Spinal cord (tissue), 10 donors: ENCODE measurements around the gene BCAS3. TPM values are rescaled to one million over a fixed set of nuclear protein-coding genes. Genes with fewer than 3 reads are reported as not detected.

Experiments used
- DNase-seq, 6 donors: peaks; one replicate each; pipeline versions ENCODE4 v3.0.0 to v3.0.0-alpha.2; 2013 to 2015; ENCODE audit warnings: low spot score in 6 of 6, low read depth in 4 of 6
- H3K27ac ChIP-seq: one replicate; pipeline ENCODE4 v1.5.1; 2013; ENCODE audit warnings: low read depth, low read length, control low read depth
- H3K27me3 ChIP-seq: one replicate; pipeline ENCODE4 v1.6.1; 2013; ENCODE audit warnings: low read length; ENCODE audit not compliant: control insufficient read depth, insufficient read depth
- H3K36me3 ChIP-seq: one replicate; pipeline ENCODE4 v1.6.1; 2013; ENCODE audit warnings: low read length; ENCODE audit not compliant: control insufficient read depth, insufficient read depth
- H3K4me1 ChIP-seq: one replicate; pipeline ENCODE4 v1.6.1; 2013; ENCODE audit warnings: low read length; ENCODE audit not compliant: control insufficient read depth, insufficient read depth
- H3K4me3 ChIP-seq: one replicate; pipeline ENCODE4 v1.5.1; 2013; ENCODE audit warnings: low read depth, low read length, control low read depth
- H3K9me3 ChIP-seq: one replicate; pipeline ENCODE4 v1.6.1; 2013; ENCODE audit warnings: low read length; ENCODE audit not compliant: control insufficient read depth, insufficient read depth
- WGBS: methylation state at CpG from one replicate; pipeline ENCODE4 v1.1.5; 2013; ENCODE audit warnings: missing lambda C conversion rate; ENCODE audit not compliant: insufficient coverage; 5-methylcytosine and 5-hydroxymethylcytosine counted together
- polyA plus RNA-seq, 2 donors: library from polyadenylated mRNA; unstranded; fragments of 120-200 nt; gene quantifications; one replicate each; pipeline ENCODE4 v1.2.1, GENCODE V29; 2013; ENCODE audit not compliant: insufficient read length in 2 of 2
- total RNA-seq, 2 donors: library from RNA; depleted of rRNA in 1 of 2; stranded (reverse); fragments of 120-200 nt in 1 of 2; fragments of >200 nt in 1 of 2; gene quantifications; one replicate each; pipeline versions ENCODE4 v1.2.3 to v1.2.4, GENCODE V29; 2013 to 2014
- donor health status: healthy.

The BCAS3 gene
- total and polyA plus RNA-seq, 4 donors: 20.5 to 53.4 (median 25.7) TPM

- DNase-seq: no peak
- Histone ChIP-seq H3K9me3 (no peaks in the 10 kb centered on the region), H3K36me3 (peaks cover 16% of the 10 kb centered on the region), H3K27ac (no peak overlapping the region), H3K27me3 (no peaks in the 10 kb centered on the region), H3K4me3 (no peak overlapping the region), H3K4me1 (no peaks in the 10 kb centered on the region)
Measured at GRCh38 chr17:60695960-60696359, 18.3 kb downstream of the BCAS3 start.

GRCh38 chr17:60699090-60699489, 21.4 kb downstream of the BCAS3 start:
- no peaks in the 10 kb centered on the region for H3K4me1 ChIP-seq
- no peak for DNase-seq
- no peak overlapping the region for H3K4me3 ChIP-seq
- peaks cover 10% of the 10 kb centered on the region for H3K36me3 ChIP-seq
- no peak overlapping the region for H3K27ac ChIP-seq
- WGBS: 100% methylated on average over 1 of the region's 3 CpGs
- H3K27me3 ChIP-seq: no peaks in the 10 kb centered on the region
- H3K9me3 ChIP-seq: no peaks in the 10 kb centered on the region

- Histone ChIP-seq H3K4me1 (no peaks in the 10 kb centered on the region), H3K4me3 (no peak overlapping the region), H3K27me3 (no peaks in the 10 kb centered on the region), H3K36me3 (peaks cover 2% of the 10 kb centered on the region), H3K9me3 (no peaks in the 10 kb centered on the region), H3K27ac (no peak overlapping the region)
- no peak for DNase-seq
- no CpG with 5 or more reads among the region's 3 CpGs for WGBS
Measured at GRCh38 chr17:60704170-60704569, 26.5 kb downstream of the BCAS3 start.

GRCh38 chr17:60712675-60713074, 35.0 kb downstream of the BCAS3 start:
- 80% methylated on average over 2 of the region's 2 CpGs for WGBS

GRCh38 chr17:60713608-60714007, 36.0 kb downstream of the BCAS3 start:
- WGBS: 95% methylated on average over 2 of the region's 2 CpGs
- no peak for DNase-seq
- H3K9me3 ChIP-seq: no peaks in the 10 kb centered on the region
- no peaks in the 10 kb centered on the region for H3K27me3 ChIP-seq
- H3K36me3 ChIP-seq: peaks cover 7% of the 10 kb centered on the region
- no peaks in the 10 kb centered on the region for H3K4me1 ChIP-seq
- H3K27ac ChIP-seq: no peak overlapping the region
- no peak overlapping the region for H3K4me3 ChIP-seq

More at GRCh38 chr17:60712675-60713074, 35.0 kb downstream of the BCAS3 start:
- Histone ChIP-seq H3K4me1 (no peaks in the 10 kb centered on the region), H3K27me3 (no peaks in the 10 kb centered on the region), H3K36me3 (peaks cover 7% of the 10 kb centered on the region), H3K9me3 (no peaks in the 10 kb centered on the region), H3K27ac (no peak overlapping the region), H3K4me3 (no peak overlapping the region)
- DNase-seq: no peak

GRCh38 chr17:60716766-60717165, 39.1 kb downstream of the BCAS3 start:
- Histone ChIP-seq H3K27me3 (no peaks in the 10 kb centered on the region), H3K27ac (no peak overlapping the region), H3K4me1 (no peaks in the 10 kb centered on the region), H3K36me3 (no peaks in the 10 kb centered on the region), H3K9me3 (no peaks in the 10 kb centered on the region), H3K4me3 (no peak overlapping the region)
- DNase-seq: no peak
- WGBS: 100% methylated on average over 1 of the region's 1 CpG

- H3K27ac ChIP-seq: no peak overlapping the region
- no peaks in the 10 kb centered on the region for H3K9me3 ChIP-seq
- H3K27me3 ChIP-seq: no peaks in the 10 kb centered on the region
- WGBS: 93% methylated on average over 8 of the region's 9 CpGs
- no peak overlapping the region for H3K4me3 ChIP-seq
- H3K36me3 ChIP-seq: no peaks in the 10 kb centered on the region
- no peak for DNase-seq
- no peaks in the 10 kb centered on the region for H3K4me1 ChIP-seq
Measured at GRCh38 chr17:60717814-60718213, 40.2 kb downstream of the BCAS3 start.

GRCh38 chr17:60720763-60721531, 43.3 kb downstream of the BCAS3 start:
- 0% methylated on average over 3 of the region's 5 CpGs for WGBS
- DNase-seq: peak; percentile 42 to 91 (median 60)

GRCh38 chr17:60724647-60725046, 47.0 kb downstream of the BCAS3 start:
- H3K4me3 ChIP-seq: no peak overlapping the region
- no peak overlapping the region for H3K27ac ChIP-seq
- H3K4me1 ChIP-seq: no peaks in the 10 kb centered on the region
- H3K9me3 ChIP-seq: no peaks in the 10 kb centered on the region
- no peaks in the 10 kb centered on the region for H3K27me3 ChIP-seq
- DNase-seq: no peak
- no peaks in the 10 kb centered on the region for H3K36me3 ChIP-seq

More at GRCh38 chr17:60720763-60721531, 43.3 kb downstream of the BCAS3 start:
- H3K27ac ChIP-seq: no peak overlapping the region
- no peaks in the 10 kb centered on the region for H3K4me1 ChIP-seq
- no peaks in the 10 kb centered on the region for H3K9me3 ChIP-seq
- no peak overlapping the region for H3K4me3 ChIP-seq
- no peaks in the 10 kb centered on the region for H3K36me3 ChIP-seq
- no peaks in the 10 kb centered on the region for H3K27me3 ChIP-seq

- 100% methylated on average over 1 of the region's 6 CpGs for WGBS
- Histone ChIP-seq H3K4me3 (no peak overlapping the region), H3K27ac (no peak overlapping the region), H3K36me3 (no peaks in the 10 kb centered on the region), H3K27me3 (no peaks in the 10 kb centered on the region), H3K9me3 (no peaks in the 10 kb centered on the region), H3K4me1 (no peaks in the 10 kb centered on the region)
- DNase-seq: no peak
Measured at GRCh38 chr17:60729854-60730253, 52.2 kb downstream of the BCAS3 start.
